8988T (cell line): ENCODE measurements around the gene PDCD2.
"Not testable (repeated sequence)": the region's sequence is repeated elsewhere in the genome, so short reads cannot be mapped to it uniquely, and the experiment has no call there.

Experiments used
- DNase-seq: peaks from one replicate; pipeline ENCODE4 v3.0.0; 2011

PDCD2 gene

GRCh38 chr6:170545405-170545804 is 39.0 kb downstream of the PDCD2 start:
- no peak for DNase-seq

- no peak for DNase-seq
These were observed 42.3 kb downstream of the PDCD2 start for GRCh38 chr6:170542031-170542719.

DNA sequence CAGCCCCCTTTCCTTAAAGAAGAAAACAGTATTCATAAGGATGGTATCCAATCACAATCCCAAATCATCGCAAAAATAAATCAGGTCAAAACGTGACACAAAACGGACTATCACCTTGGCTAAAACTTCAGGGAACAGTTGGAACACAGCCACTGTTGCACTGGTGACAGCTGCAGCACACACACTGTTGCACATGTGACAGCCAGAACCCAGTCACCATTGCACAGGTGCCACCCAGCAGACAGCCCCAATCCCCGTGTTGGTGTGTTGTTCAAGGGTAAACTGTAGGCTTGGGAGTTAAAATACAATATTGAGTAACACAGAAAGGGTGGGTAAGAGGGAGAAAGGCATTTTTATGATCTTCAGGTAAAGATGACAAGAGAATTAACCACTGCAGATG is 47.1 kb downstream of the PDCD2 start:
- no peak for DNase-seq

DNA sequence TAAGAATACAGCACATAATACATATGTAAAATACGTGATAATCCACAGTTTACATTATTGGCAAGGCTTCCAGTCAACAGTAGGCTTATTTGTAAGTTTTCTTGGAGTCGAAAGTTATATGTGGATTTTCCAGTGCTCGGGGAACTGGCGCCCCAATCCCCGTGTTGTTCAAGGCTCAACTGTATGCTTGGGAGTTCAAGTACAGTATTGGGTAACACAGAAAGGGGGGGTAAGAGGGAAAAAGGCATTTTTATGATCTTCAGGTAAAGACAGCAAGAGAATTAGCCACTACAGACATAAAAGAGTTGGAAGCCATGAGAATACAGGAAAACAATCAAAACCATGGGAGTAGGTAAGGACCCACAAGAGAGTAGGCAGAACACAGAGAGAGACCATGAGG is 47.8 kb downstream of the PDCD2 start:
- DNase-seq, result no peak

DNA sequence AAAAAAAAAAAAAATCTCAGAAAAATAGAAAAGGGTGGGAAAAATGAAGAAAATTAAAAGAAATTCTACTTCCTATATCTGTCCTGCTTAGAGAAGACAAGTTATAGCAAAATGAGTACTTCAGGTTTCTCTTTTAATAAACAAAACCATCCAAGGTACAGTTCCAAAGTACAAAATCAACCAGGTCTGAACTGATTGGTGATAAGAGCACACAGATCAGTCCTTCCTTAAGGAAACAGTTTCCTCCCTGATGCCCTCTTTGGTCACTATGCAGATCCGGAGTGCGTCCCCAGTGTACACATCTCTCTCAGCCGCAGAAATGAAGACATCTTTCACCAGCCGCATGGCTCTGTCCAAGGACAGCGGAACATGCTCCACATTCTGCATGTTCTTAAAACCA is 49.4 kb downstream of the PDCD2 start:
- no peak for DNase-seq

- DNase-seq, result no peak
These were observed 50.6 kb downstream of the PDCD2 start for GRCh38 chr6:170533792-170534191.

DNA sequence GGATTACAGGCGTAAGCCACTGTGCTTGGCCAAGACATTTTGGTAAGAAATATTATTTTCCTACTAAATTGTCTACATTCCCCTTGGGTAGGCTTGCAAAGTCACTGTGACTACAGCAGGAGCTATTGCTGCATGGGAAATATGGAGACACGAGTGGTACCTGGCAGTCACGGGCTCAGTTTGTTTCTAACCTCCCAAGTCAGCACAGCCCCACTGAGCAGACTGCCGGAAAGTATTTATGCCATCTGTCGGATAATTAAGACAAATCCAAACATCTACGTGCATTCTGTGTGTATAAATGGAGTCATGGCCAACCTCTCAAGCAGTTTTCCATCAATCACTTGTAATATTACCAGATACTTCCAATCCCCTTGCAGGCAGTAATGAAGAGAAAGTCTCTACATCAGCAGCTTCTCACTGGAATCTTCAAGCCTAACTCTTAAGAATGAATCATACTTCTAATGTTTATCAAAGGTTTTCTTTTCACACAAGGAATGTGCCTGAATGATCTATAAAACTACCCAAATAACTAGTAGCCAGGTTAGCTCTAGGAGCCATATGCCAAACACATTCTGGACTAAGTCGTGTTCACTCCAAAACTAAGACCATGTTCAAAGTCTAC is 51.5 kb downstream of the PDCD2 start:
- no peak for DNase-seq

DNA sequence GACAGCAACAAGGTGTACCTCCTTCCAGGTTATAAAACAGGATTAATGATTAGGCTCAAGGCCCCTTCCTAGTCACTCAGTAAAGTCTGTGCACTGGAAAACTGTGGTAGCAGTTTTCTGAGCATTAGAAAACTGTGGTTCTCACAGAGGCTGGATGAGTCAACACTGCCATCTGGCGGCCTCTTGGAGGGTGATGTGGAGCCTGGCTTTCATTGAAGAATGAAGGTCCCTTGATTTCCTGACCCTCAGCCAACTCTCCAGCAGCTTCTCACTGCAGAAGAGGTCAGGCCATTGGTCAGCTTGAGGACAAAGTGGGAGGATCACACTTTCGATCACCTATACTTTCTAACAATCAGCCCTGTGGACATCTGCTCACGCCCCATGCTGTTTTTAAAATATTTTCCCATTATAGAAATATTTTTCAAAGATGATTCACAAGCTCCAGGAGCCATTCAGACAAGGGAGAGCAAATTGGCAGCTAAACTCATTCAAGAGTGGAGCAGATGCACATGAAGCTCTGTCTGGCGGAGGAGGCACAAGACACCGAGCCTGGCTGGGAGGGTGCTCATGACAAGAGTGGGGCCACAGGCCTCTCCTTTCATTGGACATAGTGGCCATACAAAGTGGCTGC is 54.5 kb downstream of the PDCD2 start:
- DNase-seq, result peak; percentile 35

GRCh38 chr6:170527995-170528394 is 56.4 kb downstream of the PDCD2 start:
- DNase-seq, result not testable (repeated sequence)

GRCh38 chr6:170525795-170526194 is 58.6 kb downstream of the PDCD2 start:
- no peak for DNase-seq
